Measurements from ENCODE around the gene FNDC8.

The FNDC8 gene

DNA sequence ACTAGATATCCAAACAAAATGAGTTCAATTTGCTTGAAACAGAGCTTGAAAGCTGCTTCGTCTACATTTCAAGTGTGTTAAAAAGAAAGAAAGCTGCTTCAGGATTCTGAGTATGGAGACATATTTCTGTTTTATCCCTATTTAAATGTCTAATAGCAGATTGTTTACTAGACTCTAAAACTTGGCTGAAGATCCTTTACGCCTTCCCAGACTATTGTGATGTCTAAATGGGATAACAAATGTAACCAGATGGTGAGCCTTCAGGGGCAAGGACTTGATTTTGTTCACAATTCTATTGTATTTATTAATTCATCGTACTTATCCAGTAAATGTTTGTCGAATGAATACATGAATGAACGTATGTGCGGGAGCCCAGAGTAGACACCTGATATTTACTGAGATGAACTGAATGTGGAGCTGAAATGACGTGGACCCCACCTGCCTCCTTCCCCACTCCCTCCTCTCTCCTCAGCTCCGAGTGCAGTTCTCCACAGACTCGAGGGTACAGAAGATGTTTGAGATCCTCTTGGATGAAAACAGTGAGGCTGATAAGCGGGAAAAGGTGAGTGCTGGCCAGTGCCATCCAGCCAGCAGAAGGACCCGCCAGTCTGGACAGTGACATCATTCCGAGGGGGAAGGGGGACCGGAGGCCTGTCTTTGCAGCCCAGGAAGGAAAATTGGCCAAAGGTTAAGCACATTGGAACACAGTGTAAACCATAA is 31.2 kb downstream of the FNDC8 start:
- H3K4me3 ChIP-seq (ENCODE audit: low read depth, low read length): no peak overlapping the region
- DNase-seq (ENCODE audit: low read depth): no peak
- no peak for TF ChIP-seq CTCF (conservative IDR thresholded peaks at IDR 0.05; ENCODE audit: low read depth, low read length)

GRCh38 chr17:35154196-35155165 is 33.1 kb downstream of the FNDC8 start:
- H3K4me3 ChIP-seq (ENCODE audit: low read depth, low read length): no peak overlapping the region
- no peak for DNase-seq (ENCODE audit: low read depth)
- TF ChIP-seq CTCF (conservative IDR thresholded peaks at IDR 0.05; ENCODE audit: low read depth, low read length): no peak

DNA sequence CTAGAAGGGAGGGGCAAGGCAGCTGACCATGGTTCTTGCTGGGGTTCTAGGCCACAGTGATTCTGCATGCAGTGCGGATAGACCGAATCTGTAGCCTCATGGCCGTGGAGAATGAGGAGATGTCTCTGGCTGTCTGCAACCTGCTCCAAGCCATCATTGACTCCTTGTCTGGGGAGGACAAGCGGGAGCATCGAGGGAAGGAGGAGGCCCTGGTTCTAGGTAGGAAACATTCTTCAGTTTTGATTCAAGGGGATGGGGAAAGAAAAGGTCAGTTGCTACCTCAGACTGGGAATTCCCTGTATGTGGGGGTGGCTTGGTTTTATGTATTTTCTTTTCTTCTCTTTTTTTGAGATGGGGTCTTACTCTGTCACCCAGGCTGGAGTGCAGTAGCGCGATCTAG is 33.8 kb downstream of the FNDC8 start:
- no peak for TF ChIP-seq CTCF (conservative IDR thresholded peaks at IDR 0.05; ENCODE audit: low read depth, low read length)
- no peak for DNase-seq (ENCODE audit: low read depth)
- no peak overlapping the region for H3K4me3 ChIP-seq (ENCODE audit: low read depth, low read length)

DNA sequence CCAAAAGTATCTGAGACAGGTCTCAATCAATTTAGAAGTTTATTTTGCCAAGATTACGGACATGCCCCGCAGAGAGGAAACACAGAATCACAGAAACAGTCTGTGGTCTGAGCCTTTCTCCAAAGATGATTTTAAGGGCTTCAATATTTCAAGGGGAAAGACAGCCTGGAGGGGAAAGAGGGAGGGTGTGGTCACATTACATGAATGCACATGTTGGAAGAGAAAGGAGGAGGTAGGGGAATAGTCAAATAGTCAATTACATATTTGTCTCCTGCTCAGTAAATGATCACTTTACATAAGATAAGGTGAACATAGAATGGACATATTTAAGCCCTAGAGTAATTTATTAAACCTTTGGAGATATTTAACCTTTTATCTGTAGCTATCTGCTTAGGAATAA is 38.5 kb downstream of the FNDC8 start:
- no peak for DNase-seq (ENCODE audit: low read depth)
- no peak for TF ChIP-seq CTCF (conservative IDR thresholded peaks at IDR 0.05; ENCODE audit: low read depth, low read length)

GRCh38 chr17:35160354-35161201 is 39.2 kb downstream of the FNDC8 start:
- no peak for DNase-seq (ENCODE audit: low read depth)
- no peak for TF ChIP-seq CTCF (conservative IDR thresholded peaks at IDR 0.05; ENCODE audit: low read depth, low read length)
- H3K4me3 ChIP-seq (ENCODE audit: low read depth, low read length): no peak overlapping the region

More for the DNA sequence above, 38.5 kb downstream of the FNDC8 start:
- no peak overlapping the region for H3K4me3 ChIP-seq (ENCODE audit: low read depth, low read length)

DNA sequence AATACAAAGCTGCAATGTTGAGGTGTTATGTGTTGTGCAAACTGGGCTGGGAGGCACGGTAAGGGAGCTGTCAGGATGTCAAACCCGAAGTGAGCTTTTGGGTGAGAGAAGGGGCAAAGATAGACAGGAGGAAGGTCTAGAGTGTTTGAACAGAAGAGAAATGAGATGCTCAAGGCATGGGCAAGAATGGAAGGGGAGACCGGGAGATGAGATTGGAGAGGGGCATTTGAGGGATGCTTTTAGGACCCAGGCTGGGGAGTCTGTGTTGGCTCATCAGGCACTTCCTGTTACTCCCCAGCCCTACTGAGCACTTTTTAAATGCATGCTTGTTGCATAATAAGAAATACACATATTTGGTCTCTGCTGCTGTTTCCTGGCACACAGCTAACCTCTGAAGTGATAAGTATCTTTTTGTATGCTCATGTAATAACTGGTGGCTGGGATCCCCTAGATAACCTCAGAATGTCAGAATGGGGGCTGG is 39.9 kb downstream of the FNDC8 start:
- TF ChIP-seq CTCF (conservative IDR thresholded peaks at IDR 0.05; ENCODE audit: low read depth, low read length): no peak
- DNase-seq (ENCODE audit: low read depth): peak; percentile 5
- H3K4me3 ChIP-seq (ENCODE audit: low read depth, low read length): no peak overlapping the region

Measured in choroid plexus epithelial cell (primary cell).